Thymus (tissue), 11 donors: ENCODE data around the gene NR1H2. TPM values are rescaled to one million over a fixed set of nuclear protein-coding genes. Genes with fewer than 3 reads are reported as not detected.

Experiments used
- DNase-seq, 9 donors: peaks; one replicate each; pipeline ENCODE4 v3.0.0-alpha.2; 2013; ENCODE audit warnings: low spot score in 9 of 9, low read depth in 6 of 9, missing footprints in 1 of 9
- H3K27ac ChIP-seq, 2 donors: one replicate each; pipeline ENCODE4 v1.5.1; 2013; ENCODE audit warnings: control low read depth in 1 of 2, low read depth in 1 of 2, low read length in 1 of 2, mild to moderate bottlenecking in 1 of 2, moderate library complexity in 1 of 2
- H3K27me3 ChIP-seq, 2 donors: one replicate each; pipeline ENCODE4 v1.5.1; 2013; ENCODE audit warnings: low read length in 1 of 2; ENCODE audit not compliant: control insufficient read depth in 2 of 2, insufficient read depth in 1 of 2
- H3K36me3 ChIP-seq, 2 donors: one replicate each; pipeline ENCODE4 v1.5.1; 2013; ENCODE audit warnings: low read length in 1 of 2, mild to moderate bottlenecking in 1 of 2, moderate library complexity in 1 of 2; ENCODE audit not compliant: control insufficient read depth in 2 of 2, insufficient read depth in 2 of 2
- H3K4me1 ChIP-seq, 2 donors: one replicate each; pipeline ENCODE4 v1.5.1; 2013; ENCODE audit warnings: low read length in 2 of 2; ENCODE audit not compliant: control insufficient read depth in 2 of 2, insufficient read depth in 2 of 2
- H3K4me3 ChIP-seq, 2 donors: one replicate each; pipeline ENCODE4 v1.5.1; 2013; ENCODE audit warnings: low read length in 2 of 2, control low read depth in 1 of 2, mild to moderate bottlenecking in 1 of 2
- H3K9me3 ChIP-seq, 2 donors: one replicate each; pipeline ENCODE4 v1.5.1; 2013; ENCODE audit warnings: low read length in 1 of 2, mild to moderate bottlenecking in 1 of 2; ENCODE audit not compliant: control insufficient read depth in 2 of 2, insufficient read depth in 1 of 2
- WGBS: extraction: QIAGEN DNeasy Blood & Tissue Kit; methylation state at CpG from one replicate; pipeline ENCODE4 v1.1.7; 2013; 5-methylcytosine and 5-hydroxymethylcytosine counted together
- polyA plus RNA-seq: library from polyadenylated mRNA; stranded (reverse); fragments of 200-250 nt; gene quantifications from one replicate; pipeline ENCODE4 v1.2.3, GENCODE V29; 2013
- total RNA-seq: library from RNA; stranded (reverse); fragments of 120-200 nt; gene quantifications from one replicate; pipeline ENCODE4 v1.2.4, GENCODE V29; 2013
- donor health status: healthy.

The NR1H2 gene
- total and polyA plus RNA-seq, 2 donors: 27.9 to 57.2 TPM

DNA sequence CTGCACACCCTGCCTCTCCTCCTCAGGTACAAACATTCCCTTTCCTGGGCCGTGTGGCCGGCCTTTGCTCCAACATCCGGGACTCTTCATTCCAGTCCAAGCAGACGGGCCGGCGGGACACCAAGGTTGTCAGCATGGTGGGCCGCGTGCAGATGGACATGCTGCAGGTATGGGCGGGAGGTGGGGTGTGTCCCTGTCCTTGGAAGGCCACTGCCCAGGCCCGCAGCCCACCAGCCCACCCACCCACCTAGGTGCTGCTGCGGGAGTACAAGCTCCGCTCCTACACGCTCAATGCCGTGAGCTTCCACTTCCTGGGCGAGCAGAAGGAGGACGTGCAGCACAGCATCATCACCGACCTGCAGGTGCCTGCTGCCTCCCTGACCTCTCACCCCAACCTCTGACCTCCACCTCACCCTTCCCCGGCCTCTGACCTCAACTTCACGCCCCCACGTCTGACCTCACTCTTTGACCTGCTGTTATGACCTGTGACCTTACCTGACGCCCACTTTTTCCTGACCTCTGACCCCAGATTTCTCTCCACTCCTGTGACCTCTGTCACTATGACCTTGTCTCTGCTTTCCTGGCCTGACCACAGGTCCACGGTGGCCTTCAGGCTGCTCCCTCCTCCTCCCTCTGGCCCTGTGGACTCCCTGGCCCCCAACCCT, 30.0 kb downstream of the NR1H2 start:
- no peaks in the 10 kb centered on the region for H3K27me3 ChIP-seq
- H3K4me3 ChIP-seq: no peak overlapping the region
- DNase-seq: no peak
- H3K27ac ChIP-seq: no peak overlapping the region
- WGBS: 98% methylated on average over 22 of the region's 22 CpGs
- H3K9me3 ChIP-seq: no peaks in the 10 kb centered on the region
- no peaks in the 10 kb centered on the region for H3K4me1 ChIP-seq
- peaks cover 23 to 70% of the 10 kb centered on the region in 2 donors for H3K36me3 ChIP-seq

DNA sequence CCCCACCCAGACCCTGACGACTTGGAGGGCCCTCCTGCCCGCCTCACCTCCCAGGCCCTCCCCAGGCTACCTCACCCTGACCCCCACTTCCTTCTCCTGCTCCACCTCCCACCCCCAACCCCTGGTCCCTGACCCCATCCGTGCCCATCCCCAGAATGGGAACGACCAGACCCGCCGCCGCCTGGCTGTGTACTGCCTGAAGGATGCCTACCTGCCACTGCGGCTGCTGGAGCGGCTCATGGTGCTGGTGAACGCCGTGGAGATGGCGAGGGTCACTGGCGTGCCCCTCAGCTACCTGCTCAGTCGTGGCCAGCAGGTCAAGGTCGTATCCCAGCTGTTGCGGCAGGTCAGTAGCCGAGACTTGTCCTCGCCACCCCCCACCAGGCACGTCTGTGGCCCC, 30.6 kb downstream of the NR1H2 start:
- Histone ChIP-seq H3K36me3 (peaks cover 20 to 65% of the 10 kb centered on the region in 2 donors), H3K27ac (no peak overlapping the region), H3K9me3 (no peaks in the 10 kb centered on the region), H3K4me3 (no peak overlapping the region), H3K4me1 (no peaks in the 10 kb centered on the region), H3K27me3 (no peaks in the 10 kb centered on the region)
- no peak for DNase-seq
- 98% methylated on average over 19 of the region's 19 CpGs for WGBS

DNA sequence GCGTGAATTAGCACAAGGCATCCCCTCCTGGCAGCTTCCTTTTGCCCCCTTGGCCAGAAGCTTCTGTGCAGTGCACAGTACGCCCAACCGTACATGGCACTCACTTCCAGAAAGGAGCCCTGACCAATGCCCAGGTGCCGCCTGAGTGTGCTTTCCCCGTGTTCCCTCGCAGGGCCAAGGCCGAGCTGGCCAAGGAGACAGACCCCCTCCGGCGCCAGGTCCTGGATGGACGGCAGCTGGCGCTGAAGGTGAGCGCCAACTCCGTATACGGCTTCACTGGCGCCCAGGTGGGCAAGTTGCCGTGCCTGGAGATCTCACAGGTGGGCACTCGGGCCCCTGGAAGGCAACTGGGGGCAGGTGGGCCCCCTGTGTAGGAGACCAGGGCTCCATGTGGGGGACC, 33.1 kb downstream of the NR1H2 start:
- 98% methylated on average over 17 of the region's 17 CpGs for WGBS
- DNase-seq: no peak

DNA sequence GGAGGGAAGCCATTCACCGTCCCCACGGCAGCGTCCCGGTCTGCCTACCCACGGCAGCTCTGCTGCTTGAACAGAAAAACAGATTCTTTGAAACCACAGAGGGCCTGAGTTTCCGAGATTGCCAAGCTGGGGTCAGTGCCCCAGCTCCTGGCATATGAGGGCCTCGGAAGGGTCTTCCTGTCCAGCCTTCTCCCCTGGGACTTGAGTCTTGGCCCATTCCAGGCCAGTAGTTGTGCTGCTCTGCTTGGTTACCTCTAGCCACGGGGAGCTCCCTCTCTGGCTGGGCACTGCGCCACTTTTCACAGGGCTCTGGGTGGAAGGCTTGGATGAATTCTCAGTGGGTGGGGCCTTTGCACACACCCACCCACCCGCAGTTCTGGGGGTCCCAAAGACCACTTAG, 33.9 kb downstream of the NR1H2 start:
- no peak for DNase-seq
- Histone ChIP-seq H3K27me3 (no peaks in the 10 kb centered on the region), H3K36me3 (peaks cover 9 to 40% of the 10 kb centered on the region in 2 donors), H3K27ac (no peak overlapping the region), H3K9me3 (peaks cover 0 to 4% of the 10 kb centered on the region in 2 donors), H3K4me1 (peaks cover 0 to 3% of the 10 kb centered on the region in 2 donors), H3K4me3 (no peak overlapping the region)
- WGBS: 91% methylated on average over 10 of the region's 10 CpGs

More for the DNA sequence above, 33.1 kb downstream of the NR1H2 start:
- no peak overlapping the region for H3K4me3 ChIP-seq
- peaks cover 0 to 4% of the 10 kb centered on the region in 2 donors for H3K9me3 ChIP-seq
- H3K27me3 ChIP-seq: no peaks in the 10 kb centered on the region
- no peak overlapping the region for H3K27ac ChIP-seq
- H3K4me1 ChIP-seq: no peaks in the 10 kb centered on the region
- H3K36me3 ChIP-seq: peaks cover 9 to 43% of the 10 kb centered on the region in 2 donors

DNA sequence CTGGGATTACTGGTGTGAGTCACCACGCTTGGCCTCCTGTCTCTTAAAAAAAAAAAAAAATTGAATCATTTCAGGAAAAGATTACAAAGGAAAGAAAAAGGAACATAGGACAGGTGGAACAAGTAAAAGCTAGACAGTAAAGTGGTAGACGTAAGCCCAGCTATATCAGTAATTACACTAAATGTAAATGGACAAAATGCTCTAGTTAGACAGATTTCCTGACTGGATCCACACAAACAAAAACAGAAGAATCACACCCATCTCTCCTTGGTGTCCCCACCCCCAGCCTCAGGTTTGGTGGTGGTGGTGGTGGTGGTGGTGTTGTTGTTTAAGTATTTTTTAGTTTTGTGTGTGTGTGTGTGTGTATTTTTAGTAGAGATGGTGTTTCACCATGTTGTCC, 36.2 kb downstream of the NR1H2 start:
- DNase-seq: no peak
- Histone ChIP-seq H3K4me3 (no peak overlapping the region), H3K4me1 (peaks cover 0 to 11% of the 10 kb centered on the region in 2 donors), H3K9me3 (peaks cover 0 to 4% of the 10 kb centered on the region in 2 donors), H3K27ac (no peak overlapping the region), H3K27me3 (no peaks in the 10 kb centered on the region), H3K36me3 (peaks cover 9 to 33% of the 10 kb centered on the region in 2 donors)
- over 99% methylated on average over 2 of the region's 2 CpGs for WGBS

DNA sequence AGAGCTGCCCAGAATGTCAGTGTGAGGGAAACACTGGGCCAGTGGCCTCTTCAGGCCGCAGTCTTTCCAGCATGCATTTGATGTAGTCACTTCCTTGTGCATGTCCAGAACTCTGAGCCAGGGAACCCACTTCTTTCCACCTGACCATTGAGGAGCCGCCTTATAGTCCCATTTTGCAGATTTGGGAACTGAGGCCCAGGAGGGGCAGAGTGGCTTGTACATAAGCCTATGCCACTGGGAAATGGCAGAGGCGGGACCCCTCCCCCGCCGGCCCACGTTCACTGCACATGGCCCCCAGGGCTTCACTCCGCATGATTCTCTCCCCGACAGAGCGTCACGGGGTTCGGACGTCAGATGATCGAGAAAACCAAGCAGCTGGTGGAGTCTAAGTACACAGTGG, 36.8 kb downstream of the NR1H2 start:
- Histone ChIP-seq H3K27me3 (peaks cover 2 to 4% of the 10 kb centered on the region in 2 donors), H3K4me1 (peaks cover 0 to 11% of the 10 kb centered on the region in 2 donors), H3K4me3 (no peak overlapping the region), H3K36me3 (peaks cover 9 to 33% of the 10 kb centered on the region in 2 donors), H3K27ac (no peak overlapping the region), H3K9me3 (peaks cover 0 to 4% of the 10 kb centered on the region in 2 donors)
- no peak for DNase-seq
- WGBS: 98% methylated on average over 13 of the region's 13 CpGs

DNA sequence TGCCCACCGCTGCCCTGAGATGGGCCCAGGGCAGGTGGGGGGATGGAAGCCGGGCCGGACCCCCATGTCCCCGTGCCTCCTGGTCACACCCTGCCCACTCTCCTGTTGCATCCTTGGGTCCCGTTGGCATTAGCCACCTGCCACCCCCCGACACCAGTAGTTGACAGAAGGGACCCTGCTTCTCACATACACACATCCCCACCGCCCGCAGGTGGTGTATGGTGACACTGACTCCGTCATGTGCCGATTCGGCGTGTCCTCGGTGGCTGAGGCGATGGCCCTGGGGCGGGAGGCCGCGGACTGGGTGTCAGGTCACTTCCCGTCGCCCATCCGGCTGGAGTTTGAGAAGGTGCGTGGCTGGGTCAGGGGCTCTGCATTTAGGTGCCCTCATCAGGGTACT, 37.3 kb downstream of the NR1H2 start:
- Histone ChIP-seq H3K9me3 (peaks cover 0 to 4% of the 10 kb centered on the region in 2 donors), H3K27ac (no peak overlapping the region), H3K4me3 (no peak overlapping the region), H3K4me1 (peaks cover 0 to 11% of the 10 kb centered on the region in 2 donors), H3K27me3 (peaks cover 4 to 8% of the 10 kb centered on the region in 2 donors), H3K36me3 (peaks cover 9 to 31% of the 10 kb centered on the region in 2 donors)
- WGBS: 97% methylated on average over 21 of the region's 21 CpGs
- DNase-seq: no peak

DNA sequence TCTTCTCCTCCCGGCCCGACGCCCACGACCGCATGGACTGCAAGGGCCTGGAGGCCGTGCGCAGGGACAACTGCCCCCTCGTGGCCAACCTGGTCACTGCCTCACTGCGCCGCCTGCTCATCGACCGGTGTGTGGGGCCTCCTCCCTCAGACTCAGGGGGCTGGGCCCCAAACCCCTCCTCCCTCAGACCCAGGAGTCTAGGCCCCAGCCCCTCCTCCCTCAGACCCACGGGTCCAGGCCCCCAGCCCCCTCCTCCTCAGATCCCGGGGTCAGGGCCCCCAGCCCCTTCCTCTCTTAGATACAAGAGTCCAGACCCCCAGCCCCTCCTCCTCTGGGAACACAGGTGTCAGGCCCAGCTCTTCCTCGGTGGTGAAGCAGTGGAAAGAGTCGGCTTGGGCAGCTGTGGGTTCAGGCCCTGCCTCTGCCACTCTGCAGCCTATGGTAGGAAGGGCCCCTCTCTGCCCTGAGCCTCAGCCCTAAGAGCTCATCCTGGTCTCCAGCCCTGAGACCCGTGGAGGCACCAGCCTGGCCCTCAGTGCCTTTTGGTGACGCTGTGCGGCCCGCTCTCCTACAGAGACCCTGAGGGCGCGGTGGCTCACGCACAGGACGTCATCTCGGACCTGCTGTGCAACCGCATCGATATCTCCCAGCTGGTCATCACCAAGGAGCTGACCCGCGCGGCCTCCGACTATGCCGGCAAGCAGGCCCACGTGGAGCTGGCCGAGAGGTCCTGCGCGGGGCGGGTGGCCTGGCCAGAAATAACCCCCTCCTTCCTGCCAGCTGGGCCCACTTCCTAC, 38.8 kb downstream of the NR1H2 start:
- no peak overlapping the region for H3K4me3 ChIP-seq
- peaks cover 9 to 23% of the 10 kb centered on the region in 2 donors for H3K27me3 ChIP-seq
- H3K9me3 ChIP-seq: peaks cover 0 to 4% of the 10 kb centered on the region in 2 donors
- WGBS: 59% methylated on average over 37 of the region's 37 CpGs
- peaks cover 0 to 15% of the 10 kb centered on the region in 2 donors for H3K4me1 ChIP-seq
- DNase-seq: peak in 8 of 9 donors; percentile 33 to 71 (median 45)
- peaks cover 0 to 17% of the 10 kb centered on the region in 2 donors for H3K36me3 ChIP-seq
- peak overlapping the region; percentile 0 to 68 for H3K27ac ChIP-seq

DNA sequence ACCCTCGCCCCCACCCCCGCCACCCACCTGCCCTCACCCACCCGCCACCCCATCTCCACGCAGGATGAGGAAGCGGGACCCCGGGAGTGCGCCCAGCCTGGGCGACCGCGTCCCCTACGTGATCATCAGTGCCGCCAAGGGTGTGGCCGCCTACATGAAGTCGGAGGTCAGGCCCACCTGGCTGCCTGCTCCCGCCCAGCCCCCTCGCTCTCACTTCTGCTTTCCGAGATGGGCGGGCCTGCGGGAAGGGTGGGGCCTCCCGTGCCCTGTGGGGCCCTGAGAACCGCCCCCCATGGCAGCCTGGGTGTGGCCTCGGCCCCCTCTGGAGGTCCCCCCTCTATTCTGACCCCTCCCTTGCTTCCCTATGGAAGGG, 39.4 kb downstream of the NR1H2 start:
- H3K27me3 ChIP-seq: peaks cover 9 to 27% of the 10 kb centered on the region in 2 donors
- WGBS: 51% methylated on average over 22 of the region's 22 CpGs
- H3K27ac ChIP-seq: peak overlapping the region in 1 of 2 donors; percentile 0
- peaks cover 0 to 11% of the 10 kb centered on the region in 2 donors for H3K36me3 ChIP-seq
- peak in 1 of 9 donors; percentile 35 for DNase-seq
- peaks cover 0 to 15% of the 10 kb centered on the region in 2 donors for H3K4me1 ChIP-seq
- H3K4me3 ChIP-seq: no peak overlapping the region
- peaks cover 0 to 4% of the 10 kb centered on the region in 2 donors for H3K9me3 ChIP-seq
